ENCODE results near the gene AGTRAP.

GRCh38 chr1:11779715-11780379, 43.9 kb downstream of the AGTRAP start:
- no peak for TF ChIP-seq CTCF (IDR thresholded peaks at IDR 0.05; ENCODE audit: poor library complexity)
- no peak for TF ChIP-seq EZH2 (IDR thresholded peaks at IDR 0.05; ENCODE audit: borderline replicate concordance)

All from hepatocyte (in vitro differentiated cells).